LNCAP (cell line): ENCODE results near the gene NKD1.

Source experiments
- CTCF ChIP-seq: fragments of 450-650 bp; IDR thresholded peaks from 2 replicates; pipeline ENCODE4 v1.5.1; 2017; ENCODE audit warnings: mild to moderate bottlenecking

NKD1 gene

GRCh38 chr16:50559342-50559741, 11.1 kb downstream of the NKD1 start:
- no peak for TF ChIP-seq CTCF

- TF ChIP-seq CTCF, result no peak
Measured at GRCh38 chr16:50559804-50560514, 11.8 kb downstream of the NKD1 start.

GRCh38 chr16:50560903-50561863, 13.0 kb downstream of the NKD1 start:
- no peak for TF ChIP-seq CTCF

- TF ChIP-seq CTCF, result no peak
Measured at GRCh38 chr16:50562657-50563056, 14.5 kb downstream of the NKD1 start.

- TF ChIP-seq CTCF, result no peak
Measured at GRCh38 chr16:50563989-50564388, 15.8 kb downstream of the NKD1 start.

- no peak for TF ChIP-seq CTCF
Measured at GRCh38 chr16:50565428-50565827, 17.2 kb downstream of the NKD1 start.

- no peak for TF ChIP-seq CTCF
Measured at GRCh38 chr16:50566014-50566962, 18.1 kb downstream of the NKD1 start.
